ENCODE measurements around the gene CSTA. TPM values are rescaled to one million over a fixed set of nuclear protein-coding genes. Genes with fewer than 3 reads are reported as not detected.

CSTA gene
- total and polyA plus RNA-seq, 2 of the 13 experiments (the other 11 are each of a cell fraction or from before 2014, with no cell fraction given) = 3.9 to 11.0 TPM

GRCh38 chr3:122383771-122384697 lies 59.0 kb downstream of the CSTA start, which contains the start of gene FAM162A (continued):
- TF ChIP-seq, protein P1, sequence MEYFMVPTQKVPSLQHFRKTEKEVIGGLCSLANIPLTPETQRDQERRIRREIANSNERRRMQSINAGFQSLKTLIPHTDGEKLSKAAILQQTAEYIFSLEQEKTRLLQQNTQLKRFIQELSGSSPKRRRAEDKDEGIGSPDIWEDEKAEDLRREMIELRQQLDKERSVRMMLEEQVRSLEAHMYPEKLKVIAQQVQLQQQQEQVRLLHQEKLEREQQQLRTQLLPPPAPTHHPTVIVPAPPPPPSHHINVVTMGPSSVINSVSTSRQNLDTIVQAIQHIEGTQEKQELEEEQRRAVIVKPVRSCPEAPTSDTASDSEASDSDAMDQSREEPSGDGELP (IDR thresholded peaks at IDR 0.05; ENCODE audit: borderline replicate concordance, low read depth) = peak; percentile 76; the same call in 1 of the 2 replicates
- TF ChIP-seq STAG1 (CRISPR knock-in tag; IDR thresholded peaks at IDR 0.05) = peak; percentile 67
- TF ChIP-seq NCOR1 (IDR thresholded peaks at IDR 0.05; ENCODE audit: borderline replicate concordance, low read length) = no peak
- peak; percentile 96 for TF ChIP-seq HOXA3 (CRISPR knock-in tag; IDR thresholded peaks at IDR 0.05)
- TF ChIP-seq SMAD9 (CRISPR knock-in tag; IDR thresholded peaks at IDR 0.05) = no peak
- peak; percentile 63; the same call in 1 of the 2 replicates for TF ChIP-seq ZNF773 (CRISPR knock-in tag; IDR thresholded peaks at IDR 0.05; ENCODE audit: borderline replicate concordance)
- TF ChIP-seq IRF1 (CRISPR knock-in tag; IDR thresholded peaks at IDR 0.05; ENCODE audit: low read depth) = 0 out of 2 replicates have a peak, but pooled peaks have one; percentile 68
- no peak for TF ChIP-seq ZNF569 (CRISPR knock-in tag; IDR thresholded peaks at IDR 0.05; ENCODE audit: borderline replicate concordance)
- 0 out of 2 replicates have a peak, but pooled peaks have one; percentile 61 for TF ChIP-seq SIX4 (CRISPR knock-in tag; IDR thresholded peaks at IDR 0.05)
- peak; percentile 94 for TF ChIP-seq PTBP1 (IDR thresholded peaks at IDR 0.05; ENCODE audit: low read depth, low read length, poor library complexity, severe bottlenecking)
- peak; percentile 64; the same call in 1 of the 2 replicates for TF ChIP-seq TSC22D2 (CRISPR knock-in tag; IDR thresholded peaks at IDR 0.05; ENCODE audit: borderline replicate concordance)
- TF ChIP-seq POLR2G (IDR thresholded peaks at IDR 0.05; ENCODE audit: low read depth, low read length) = peak; percentile 87
- TF ChIP-seq, protein P2, sequence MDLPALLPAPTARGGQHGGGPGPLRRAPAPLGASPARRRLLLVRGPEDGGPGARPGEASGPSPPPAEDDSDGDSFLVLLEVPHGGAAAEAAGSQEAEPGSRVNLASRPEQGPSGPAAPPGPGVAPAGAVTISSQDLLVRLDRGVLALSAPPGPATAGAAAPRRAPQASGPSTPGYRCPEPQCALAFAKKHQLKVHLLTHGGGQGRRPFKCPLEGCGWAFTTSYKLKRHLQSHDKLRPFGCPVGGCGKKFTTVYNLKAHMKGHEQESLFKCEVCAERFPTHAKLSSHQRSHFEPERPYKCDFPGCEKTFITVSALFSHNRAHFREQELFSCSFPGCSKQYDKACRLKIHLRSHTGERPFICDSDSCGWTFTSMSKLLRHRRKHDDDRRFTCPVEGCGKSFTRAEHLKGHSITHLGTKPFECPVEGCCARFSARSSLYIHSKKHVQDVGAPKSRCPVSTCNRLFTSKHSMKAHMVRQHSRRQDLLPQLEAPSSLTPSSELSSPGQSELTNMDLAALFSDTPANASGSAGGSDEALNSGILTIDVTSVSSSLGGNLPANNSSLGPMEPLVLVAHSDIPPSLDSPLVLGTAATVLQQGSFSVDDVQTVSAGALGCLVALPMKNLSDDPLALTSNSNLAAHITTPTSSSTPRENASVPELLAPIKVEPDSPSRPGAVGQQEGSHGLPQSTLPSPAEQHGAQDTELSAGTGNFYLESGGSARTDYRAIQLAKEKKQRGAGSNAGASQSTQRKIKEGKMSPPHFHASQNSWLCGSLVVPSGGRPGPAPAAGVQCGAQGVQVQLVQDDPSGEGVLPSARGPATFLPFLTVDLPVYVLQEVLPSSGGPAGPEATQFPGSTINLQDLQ (CRISPR knock-in tag; IDR thresholded peaks at IDR 0.05) = 0 out of 2 replicates have a peak, but pooled peaks have one; percentile 17
- TF ChIP-seq HOXA5 (CRISPR knock-in tag; IDR thresholded peaks at IDR 0.05) = peak; percentile 91
- TF ChIP-seq MZF1 (CRISPR knock-in tag; IDR thresholded peaks at IDR 0.05; ENCODE audit: borderline replicate concordance) = no peak
- TF ChIP-seq TFDP2 (CRISPR knock-in tag; IDR thresholded peaks at IDR 0.05) = peak; percentile 74
- TF ChIP-seq, protein P3, sequence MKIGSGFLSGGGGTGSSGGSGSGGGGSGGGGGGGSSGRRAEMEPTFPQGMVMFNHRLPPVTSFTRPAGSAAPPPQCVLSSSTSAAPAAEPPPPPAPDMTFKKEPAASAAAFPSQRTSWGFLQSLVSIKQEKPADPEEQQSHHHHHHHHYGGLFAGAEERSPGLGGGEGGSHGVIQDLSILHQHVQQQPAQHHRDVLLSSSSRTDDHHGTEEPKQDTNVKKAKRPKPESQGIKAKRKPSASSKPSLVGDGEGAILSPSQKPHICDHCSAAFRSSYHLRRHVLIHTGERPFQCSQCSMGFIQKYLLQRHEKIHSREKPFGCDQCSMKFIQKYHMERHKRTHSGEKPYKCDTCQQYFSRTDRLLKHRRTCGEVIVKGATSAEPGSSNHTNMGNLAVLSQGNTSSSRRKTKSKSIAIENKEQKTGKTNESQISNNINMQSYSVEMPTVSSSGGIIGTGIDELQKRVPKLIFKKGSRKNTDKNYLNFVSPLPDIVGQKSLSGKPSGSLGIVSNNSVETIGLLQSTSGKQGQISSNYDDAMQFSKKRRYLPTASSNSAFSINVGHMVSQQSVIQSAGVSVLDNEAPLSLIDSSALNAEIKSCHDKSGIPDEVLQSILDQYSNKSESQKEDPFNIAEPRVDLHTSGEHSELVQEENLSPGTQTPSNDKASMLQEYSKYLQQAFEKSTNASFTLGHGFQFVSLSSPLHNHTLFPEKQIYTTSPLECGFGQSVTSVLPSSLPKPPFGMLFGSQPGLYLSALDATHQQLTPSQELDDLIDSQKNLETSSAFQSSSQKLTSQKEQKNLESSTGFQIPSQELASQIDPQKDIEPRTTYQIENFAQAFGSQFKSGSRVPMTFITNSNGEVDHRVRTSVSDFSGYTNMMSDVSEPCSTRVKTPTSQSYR (CRISPR knock-in tag; IDR thresholded peaks at IDR 0.05; ENCODE audit: borderline replicate concordance) = peak; percentile 76; the same call in 1 of the 2 replicates
- peak; percentile 58; the same call in 1 of the 2 replicates for TF ChIP-seq ZBTB3 (CRISPR knock-in tag; IDR thresholded peaks at IDR 0.05; ENCODE audit: borderline replicate concordance, low read depth)
- TF ChIP-seq ARNTL (CRISPR knock-in tag; IDR thresholded peaks at IDR 0.05) = peak; percentile 78; the same call in 1 of the 2 replicates

All from HepG2 (cell line).